GM12873 (cell line): ENCODE results near the gene ZNF385B.

ENCODE experiments used
- TF ChIP-seq, protein P1 (sequence below): IDR thresholded peaks from 2 replicates; pipeline ENCODE4 v1.5.1; 2012; ENCODE audit warnings: low read depth, mild to moderate bottlenecking, moderate library complexity, low read length, control low read depth; ENCODE audit not compliant: insufficient read depth; ENCODE audit errors: missing control alignments

ZNF385B gene

DNA sequence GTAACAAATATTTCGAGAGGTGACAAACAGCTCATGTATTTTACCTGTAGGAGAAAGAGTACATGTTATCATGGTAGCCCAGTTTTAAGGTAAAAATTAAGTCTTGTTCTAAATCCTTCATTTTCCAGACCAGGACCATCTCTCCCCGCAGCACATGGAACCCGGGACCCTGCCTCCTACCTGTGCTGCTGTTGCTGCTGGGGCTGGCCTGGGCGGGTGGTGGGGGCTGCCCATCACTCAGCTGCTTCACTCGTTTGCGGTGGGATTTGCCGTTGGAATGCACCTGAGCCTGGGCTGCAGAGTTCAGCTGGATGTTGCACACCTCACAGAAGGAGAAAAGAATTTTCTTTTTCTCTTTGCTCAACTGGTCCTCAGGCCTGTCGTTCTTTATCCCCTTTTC lies 92.1 kb downstream of the ZNF385B start:
- TF ChIP-seq, protein P1, sequence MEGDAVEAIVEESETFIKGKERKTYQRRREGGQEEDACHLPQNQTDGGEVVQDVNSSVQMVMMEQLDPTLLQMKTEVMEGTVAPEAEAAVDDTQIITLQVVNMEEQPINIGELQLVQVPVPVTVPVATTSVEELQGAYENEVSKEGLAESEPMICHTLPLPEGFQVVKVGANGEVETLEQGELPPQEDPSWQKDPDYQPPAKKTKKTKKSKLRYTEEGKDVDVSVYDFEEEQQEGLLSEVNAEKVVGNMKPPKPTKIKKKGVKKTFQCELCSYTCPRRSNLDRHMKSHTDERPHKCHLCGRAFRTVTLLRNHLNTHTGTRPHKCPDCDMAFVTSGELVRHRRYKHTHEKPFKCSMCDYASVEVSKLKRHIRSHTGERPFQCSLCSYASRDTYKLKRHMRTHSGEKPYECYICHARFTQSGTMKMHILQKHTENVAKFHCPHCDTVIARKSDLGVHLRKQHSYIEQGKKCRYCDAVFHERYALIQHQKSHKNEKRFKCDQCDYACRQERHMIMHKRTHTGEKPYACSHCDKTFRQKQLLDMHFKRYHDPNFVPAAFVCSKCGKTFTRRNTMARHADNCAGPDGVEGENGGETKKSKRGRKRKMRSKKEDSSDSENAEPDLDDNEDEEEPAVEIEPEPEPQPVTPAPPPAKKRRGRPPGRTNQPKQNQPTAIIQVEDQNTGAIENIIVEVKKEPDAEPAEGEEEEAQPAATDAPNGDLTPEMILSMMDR = no peak

DNA sequence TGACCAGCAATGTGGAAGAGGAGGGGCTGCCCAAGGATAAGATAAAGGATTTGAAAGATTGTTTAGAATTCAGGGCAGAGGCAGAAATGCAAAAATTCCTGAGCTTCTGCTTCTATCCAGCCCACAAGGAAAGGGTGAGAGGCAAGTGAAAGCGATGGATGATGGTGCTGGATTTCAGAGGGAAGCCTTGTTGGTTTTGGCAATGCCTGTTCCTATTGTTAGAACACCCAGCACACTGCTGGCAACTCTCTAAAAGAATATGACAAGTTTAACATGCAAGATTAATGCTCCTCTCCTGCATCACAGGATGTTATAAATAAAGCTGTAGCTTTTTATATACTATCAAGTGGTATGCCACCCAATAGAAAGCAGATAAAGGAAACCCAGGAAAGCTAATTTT lies 92.6 kb downstream of the ZNF385B start:
- TF ChIP-seq, protein P1 = no peak

DNA sequence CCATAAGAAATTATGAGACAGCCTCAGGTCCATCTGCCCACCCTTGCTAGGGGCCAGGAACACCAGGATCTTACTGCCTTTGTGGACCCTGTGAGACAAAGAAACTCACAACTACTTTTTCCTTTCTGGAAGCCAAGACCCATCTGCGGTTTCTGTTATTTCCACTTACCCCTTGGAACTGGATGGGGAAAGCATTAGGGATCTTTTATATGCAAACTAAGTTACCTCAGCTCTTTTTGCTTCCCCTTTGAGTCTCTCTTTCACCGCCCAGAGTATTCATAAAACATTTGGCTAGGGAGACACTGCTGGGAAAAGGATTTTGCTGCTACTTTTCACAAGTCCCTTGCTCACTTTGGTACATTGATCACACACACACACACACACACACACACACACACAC lies 95.7 kb downstream of the ZNF385B start:
- TF ChIP-seq, protein P1 = no peak

DNA sequence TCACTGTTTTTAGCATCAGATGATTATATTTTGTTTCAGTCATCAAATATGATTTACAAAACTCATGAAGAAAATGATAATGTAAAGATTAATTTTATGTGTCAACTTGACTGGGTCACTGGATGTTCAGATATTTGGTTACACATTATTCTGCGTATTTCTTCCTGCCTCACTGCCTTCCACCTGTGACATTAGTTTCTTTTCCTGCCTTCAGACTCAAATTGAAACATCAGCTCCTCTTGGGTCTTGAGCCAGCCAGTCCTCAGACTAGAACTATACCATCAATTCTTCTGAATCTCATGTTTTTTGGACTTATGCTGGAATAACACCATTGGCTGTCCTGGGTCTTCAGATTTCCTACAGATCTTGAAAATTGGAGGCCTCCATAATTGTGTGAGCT lies 96.7 kb downstream of the ZNF385B start:
- TF ChIP-seq, protein P1 = no peak

DNA sequence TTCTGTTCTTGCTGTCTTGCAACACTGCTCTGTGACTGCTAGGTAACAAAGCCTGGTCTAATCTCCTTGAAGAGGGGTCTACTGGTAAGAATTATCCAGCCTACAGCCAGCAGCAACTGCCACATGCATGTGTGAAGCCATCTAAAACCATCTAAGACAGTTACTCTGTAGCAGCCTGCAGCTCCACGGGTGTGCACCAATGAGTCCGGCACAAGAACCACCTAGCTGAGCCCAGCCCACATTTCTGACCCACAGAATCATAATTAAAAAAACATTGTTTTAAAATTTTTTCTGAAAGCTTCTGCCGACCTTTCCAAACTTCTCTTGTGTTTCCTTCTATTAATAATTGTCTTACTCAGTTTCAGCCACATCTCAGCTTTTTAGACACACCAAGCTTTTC lies 102.8 kb downstream of the ZNF385B start:
- TF ChIP-seq, protein P1 = no peak

DNA sequence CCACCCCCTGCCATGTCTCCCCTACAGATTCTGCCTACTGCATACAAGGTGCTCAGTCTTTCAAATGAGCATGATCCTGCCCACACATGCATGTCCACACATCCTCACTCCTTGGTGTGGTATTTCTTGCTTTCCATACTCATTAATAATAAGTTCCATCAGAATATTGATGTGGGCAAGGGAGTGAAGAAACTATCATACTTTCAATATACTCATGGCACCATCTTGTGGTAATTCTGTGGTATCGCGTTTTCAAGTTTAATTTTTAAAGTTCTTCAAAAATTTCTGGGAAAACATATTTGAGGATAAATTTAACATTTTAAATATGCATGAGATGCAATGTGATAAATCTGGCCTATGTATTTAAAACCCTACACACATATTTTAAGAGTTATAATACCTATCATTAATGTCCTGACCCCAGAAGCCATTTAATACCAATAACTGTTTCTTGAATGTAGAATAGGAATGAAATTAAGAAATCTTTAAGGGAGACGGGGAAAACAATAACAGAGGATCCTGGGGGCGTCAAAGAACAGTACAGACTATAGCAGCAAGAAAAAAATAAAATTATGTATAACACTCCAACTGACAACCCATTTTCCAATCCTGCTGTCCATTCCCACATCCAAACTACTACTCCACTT lies 110.1 kb downstream of the ZNF385B start:
- TF ChIP-seq, protein P1 = peak; percentile 51

DNA sequence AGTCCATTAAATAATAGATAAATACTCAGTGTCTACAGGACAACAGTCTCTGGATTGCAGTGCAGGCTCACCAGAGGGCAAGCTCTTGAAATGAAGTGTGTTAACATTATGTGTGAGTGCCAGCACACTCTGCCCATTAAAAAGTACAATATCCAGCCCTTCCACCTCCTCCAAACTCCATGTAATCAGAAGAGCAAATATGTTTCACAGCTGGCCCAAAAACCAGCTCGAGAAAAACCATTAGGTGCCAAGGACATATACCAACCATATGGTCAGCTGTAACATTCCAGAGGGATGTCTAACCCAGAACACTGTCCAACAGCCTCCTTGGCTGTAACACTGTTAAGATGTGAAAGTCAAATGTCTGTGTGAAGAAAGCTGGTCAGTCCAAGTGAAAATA lies 112.2 kb downstream of the ZNF385B start:
- TF ChIP-seq, protein P1 = no peak

DNA sequence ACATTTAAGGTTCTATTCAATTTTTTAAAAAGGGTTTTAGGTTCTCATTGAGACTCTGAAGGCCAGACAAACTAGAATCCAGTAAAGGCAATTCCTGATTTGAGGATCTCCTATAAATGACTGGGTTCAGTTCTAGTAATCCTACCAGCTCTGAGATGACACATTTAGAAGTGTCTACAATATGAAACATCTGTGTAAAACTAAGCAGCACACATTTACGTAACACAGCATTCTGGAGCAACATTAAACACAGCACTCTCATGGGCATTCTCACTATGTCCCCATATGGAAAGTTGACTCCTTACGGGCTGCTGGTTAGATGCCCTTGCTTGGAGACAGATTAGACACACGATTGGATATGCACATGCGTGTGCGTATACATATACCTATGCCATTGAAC lies 114.4 kb downstream of the ZNF385B start:
- TF ChIP-seq, protein P1 = no peak
